HEK293 (cell line): Measurements from ENCODE around the gene PLXNA2.

Experiments used
- CTCF ChIA-PET: fragments of 350-600 bp; formaldehyde crosslinking; extraction: SDS; loops from one replicate; lab custom pipeline; 2021; ENCODE audit warnings: antibody characterized with exemption; lab: Yijun Ruan, JAX
- POLR2A ChIA-PET: fragments of 300-600 bp; formaldehyde crosslinking; extraction: SDS; loops from one replicate; lab custom pipeline; 2020; ENCODE audit warnings: antibody characterized with exemption, inconsistent platforms; lab: Yijun Ruan, JAX
- H3K27ac ChIP-seq: fragments of 200-500 bp; sonication (Bioruptor generic); 2 replicates; pipeline ENCODE4 v1.5.1; 2014; ENCODE audit warnings: low read depth, low read length, control low read depth, inconsistent platforms; ENCODE audit errors: extremely low read depth
- H3K36me3 ChIP-seq, 2 experiments: fragments of 200-500 bp in 1 of 2; sonication (Bioruptor generic) in 1 of 2; 1 replicate in 1 of 2; 2 replicates in 1 of 2; pipeline ENCODE4 v1.5.1; 2014 to 2017; ENCODE audit warnings: inconsistent platforms in 2 of 2, low read length in 2 of 2; ENCODE audit not compliant: control insufficient read depth in 2 of 2, insufficient read depth in 1 of 2
- H3K4me1 ChIP-seq: fragments of 200-500 bp; sonication (Bioruptor generic); 2 replicates; pipeline ENCODE4 v1.5.1; 2014; ENCODE audit warnings: mild to moderate bottlenecking, low read length, inconsistent platforms; ENCODE audit not compliant: control insufficient read depth, insufficient read depth
- H3K4me3 ChIP-seq: 2 replicates; pipeline ENCODE4 v1.5.1; 2011; ENCODE audit warnings: low read depth, mild to moderate bottlenecking, control low read depth, low read length, moderate library complexity
- H3K9me3 ChIP-seq: fragments of 200-500 bp; sonication (Bioruptor generic); 2 replicates; pipeline ENCODE4 v1.5.1; 2014; ENCODE audit warnings: low read depth, low read length, inconsistent platforms; ENCODE audit not compliant: control insufficient read depth, insufficient read depth
- ELK4 ChIP-seq: IDR thresholded peaks from 2 replicates; pipeline ENCODE4 v1.6.1; 2011; ENCODE audit warnings: mild to moderate bottlenecking, low read depth, low read length, borderline replicate concordance
- GLIS1 ChIP-seq: fragments of 450-650 bp; formaldehyde crosslinking; IDR thresholded peaks from 2 replicates; pipeline ENCODE4 v1.5.1; 2016; ENCODE audit warnings: missing biosample characterization, missing genetic modification characterization
- HOXD13 ChIP-seq: sonication (generic); formaldehyde crosslinking; IDR thresholded peaks from 2 replicates; pipeline ENCODE4 v1.8.0; 2022; ENCODE audit warnings: missing genetic modification reagents, borderline replicate concordance
- KLF10 ChIP-seq: fragments of 450-650 bp; IDR thresholded peaks from 2 replicates; pipeline ENCODE4 v1.5.1; 2018; ENCODE audit warnings: missing biosample characterization, mild to moderate bottlenecking, missing genetic modification characterization
- OSR2 ChIP-seq: fragments of 450-650 bp; formaldehyde crosslinking; IDR thresholded peaks from 2 replicates; pipeline ENCODE4 v1.5.1; 2016; ENCODE audit warnings: missing biosample characterization, missing genetic modification characterization
- PRDM1 ChIP-seq: fragments of 450-650 bp; formaldehyde crosslinking; IDR thresholded peaks from 2 replicates; pipeline ENCODE4; 2016; ENCODE audit warnings: missing biosample characterization, missing genetic modification characterization
- SETDB1 ChIP-seq: IDR thresholded peaks from one replicate; pipeline ENCODE4 v1.6.1; 2017; ENCODE audit warnings: mild to moderate bottlenecking, low read length, moderate library complexity, mixed read lengths; ENCODE audit not compliant: insufficient read length
- TRIM28 ChIP-seq: IDR thresholded peaks from 2 replicates; pipeline ENCODE4 v1.6.1; 2011; ENCODE audit warnings: low read length, control low read depth, borderline replicate concordance
- ZBTB1 ChIP-seq: fragments of 450-650 bp; formaldehyde crosslinking; IDR thresholded peaks from 2 replicates; pipeline ENCODE4 v1.5.1; 2016; ENCODE audit warnings: missing biosample characterization, missing genetic modification characterization
- ZBTB17 ChIP-seq: fragments of 450-650 bp; formaldehyde crosslinking; IDR thresholded peaks from 2 replicates; pipeline ENCODE4 v1.5.1; 2016; ENCODE audit warnings: missing biosample characterization, missing genetic modification characterization
- ZFP37 ChIP-seq: fragments of 450-650 bp; formaldehyde crosslinking; IDR thresholded peaks from 2 replicates; pipeline ENCODE4 v1.5.1; 2016; ENCODE audit warnings: missing biosample characterization, missing genetic modification characterization
- ZFP69B ChIP-seq: fragments of 450-650 bp; formaldehyde crosslinking; IDR thresholded peaks from 2 replicates; pipeline ENCODE4 v1.5.1; 2016; ENCODE audit warnings: missing biosample characterization, missing genetic modification characterization
- ZNF121 ChIP-seq: fragments of 450-650 bp; formaldehyde crosslinking; IDR thresholded peaks from 2 replicates; pipeline ENCODE4 v1.5.1; 2016; ENCODE audit warnings: missing biosample characterization, missing genetic modification characterization
- ZNF140 ChIP-seq: fragments of 450-650 bp; formaldehyde crosslinking; IDR thresholded peaks from 2 replicates; pipeline ENCODE4 v1.5.1; 2016; ENCODE audit warnings: missing biosample characterization, missing genetic modification characterization
- ZNF266 ChIP-seq: fragments of 450-650 bp; formaldehyde crosslinking; IDR thresholded peaks from 2 replicates; pipeline ENCODE4 v1.5.1; 2016; ENCODE audit warnings: missing biosample characterization, missing genetic modification characterization, low read depth
- ZNF280C ChIP-seq: fragments of 450-650 bp; formaldehyde crosslinking; IDR thresholded peaks from 2 replicates; pipeline ENCODE4 v1.5.1; 2016; ENCODE audit warnings: missing biosample characterization, missing genetic modification characterization
- ZNF302 ChIP-seq: fragments of 450-650 bp; formaldehyde crosslinking; IDR thresholded peaks from 2 replicates; pipeline ENCODE4 v1.5.1; 2016; ENCODE audit warnings: missing biosample characterization, missing genetic modification characterization, low read depth
- ZNF335 ChIP-seq: fragments of 450-650 bp; formaldehyde crosslinking; conservative IDR thresholded peaks from 2 replicates; pipeline ENCODE4 v1.5.1; 2016; ENCODE audit warnings: missing biosample characterization, missing genetic modification characterization
- ZNF391 ChIP-seq: fragments of 450-650 bp; formaldehyde crosslinking; IDR thresholded peaks from 2 replicates; pipeline ENCODE4 v1.5.1; 2016; ENCODE audit warnings: low read depth, missing biosample characterization, missing genetic modification characterization, borderline replicate concordance
- ZNF473 ChIP-seq: fragments of 450-650 bp; formaldehyde crosslinking; IDR thresholded peaks from 2 replicates; pipeline ENCODE4 v1.5.1; 2017; ENCODE audit warnings: missing biosample characterization, missing genetic modification characterization
- ZNF510 ChIP-seq: fragments of 450-650 bp; formaldehyde crosslinking; IDR thresholded peaks from 2 replicates; pipeline ENCODE4 v1.5.1; 2018; ENCODE audit warnings: mild to moderate bottlenecking, missing genetic modification characterization, missing biosample characterization; ENCODE audit not compliant: insufficient replicate concordance
- ZNF549 ChIP-seq: fragments of 450-650 bp; IDR thresholded peaks from 2 replicates; pipeline ENCODE4 v1.5.1; 2018; ENCODE audit warnings: missing biosample characterization, missing genetic modification characterization, mild to moderate bottlenecking, inconsistent platforms, moderate library complexity
- ZNF561 ChIP-seq: fragments of 450-650 bp; IDR thresholded peaks from 2 replicates; pipeline ENCODE4 v1.5.1; 2018; ENCODE audit warnings: missing biosample characterization, missing genetic modification characterization, borderline replicate concordance
- ZNF585B ChIP-seq: fragments of 450-650 bp; formaldehyde crosslinking; IDR thresholded peaks from 2 replicates; pipeline ENCODE4 v1.5.1; 2016; ENCODE audit warnings: missing biosample characterization, missing genetic modification characterization
- ZNF610 ChIP-seq: fragments of 450-650 bp; formaldehyde crosslinking; IDR thresholded peaks from 2 replicates; pipeline ENCODE4 v1.5.1; 2016; ENCODE audit warnings: missing biosample characterization, missing genetic modification characterization, borderline replicate concordance
- ZNF621 ChIP-seq: fragments of 450-650 bp; formaldehyde crosslinking; IDR thresholded peaks from 2 replicates; pipeline ENCODE4 v1.5.1; 2017; ENCODE audit warnings: missing biosample characterization, missing genetic modification characterization
- ZNF645 ChIP-seq: fragments of 450-650 bp; formaldehyde crosslinking; IDR thresholded peaks from 2 replicates; pipeline ENCODE4; 2016; ENCODE audit warnings: missing biosample characterization, missing genetic modification characterization
- ZNF660 ChIP-seq: fragments of 450-650 bp; IDR thresholded peaks from 2 replicates; pipeline ENCODE4 v1.5.1; 2018; ENCODE audit warnings: missing biosample characterization, mild to moderate bottlenecking, missing genetic modification characterization
- ZNF692 ChIP-seq: fragments of 450-650 bp; formaldehyde crosslinking; IDR thresholded peaks from 2 replicates; pipeline ENCODE4 v1.5.1; 2016; ENCODE audit warnings: missing biosample characterization, missing genetic modification characterization
- ZNF707 ChIP-seq: fragments of 450-650 bp; formaldehyde crosslinking; IDR thresholded peaks from 2 replicates; pipeline ENCODE4 v1.5.1; 2016; ENCODE audit warnings: missing biosample characterization, missing genetic modification characterization
- ZNF776 ChIP-seq: fragments of 450-650 bp; formaldehyde crosslinking; IDR thresholded peaks from 2 replicates; pipeline ENCODE4 v1.5.0; 2017; ENCODE audit warnings: missing biosample characterization, missing genetic modification characterization, borderline replicate concordance

PLXNA2 gene

GRCh38 chr1:208058756-208059155, 185.4 kb downstream of the PLXNA2 start:
- ChIA-PET POLR2A (no interaction called here), CTCF (interaction anchor here (0.8 kb wide), 1 partner anchor 1249 kb away, joined by 3 read pairs; no protein-coding TSS in a partner anchor)
- H3K36me3 ChIP-seq = peaks cover 0 to 5% of the 10 kb centered on the region in 2 experiments; a peak in 1 of 3 replicates
- H3K4me1 ChIP-seq = no peaks in the 10 kb centered on the region
- no peak overlapping the region for H3K27ac ChIP-seq
- H3K9me3 ChIP-seq = no peaks in the 10 kb centered on the region
- no peak for TF ChIP-seq ZNF280C (tag by site-specific recombination)
- no peak for TF ChIP-seq ELK4
- no peak for TF ChIP-seq ZFP37 (tag by site-specific recombination)
- no peak for TF ChIP-seq ZNF707
- TF ChIP-seq ZNF621 = no peak
- no peak for TF ChIP-seq KLF10
- TF ChIP-seq ZNF140 (tag by site-specific recombination) = no peak
- TF ChIP-seq ZNF585B (tag by site-specific recombination) = no peak
- TF ChIP-seq ZNF391 = no peak
- TF ChIP-seq ZNF335 = no peak
- TF ChIP-seq ZNF776 = no peak
- TF ChIP-seq SETDB1 = no peak
- TF ChIP-seq ZNF645 (tag by site-specific recombination) = no peak
- no peak for TF ChIP-seq ZBTB1 (tag by site-specific recombination)
- no peak for TF ChIP-seq ZFP69B (tag by site-specific recombination)
- no peak for TF ChIP-seq PRDM1 (tag by site-specific recombination)
- no peak for TF ChIP-seq ZNF302 (tag by site-specific recombination)
- H3K4me3 ChIP-seq = no peak overlapping the region

- Histone ChIP-seq H3K27ac (no peak overlapping the region), H3K4me1 (no peaks in the 10 kb centered on the region)
- POLR2A ChIA-PET = no interaction called here
- TF ChIP-seq ZNF473 (tag by site-specific recombination) = no peak
- TF ChIP-seq OSR2 (tag by site-specific recombination) = peak; percentile 37; the same call in 1 of the 2 replicates
- no peak for TF ChIP-seq ZNF561 (tag by site-specific recombination)
- TF ChIP-seq ZBTB17 (tag by site-specific recombination) = no peak
- TF ChIP-seq HOXD13 (CRISPR knock-in tag) = no peak
- no peak for TF ChIP-seq ZNF692 (tag by site-specific recombination)
- TF ChIP-seq ZNF610 (tag by site-specific recombination) = no peak
- no peak for TF ChIP-seq ZNF660 (tag by site-specific recombination)
- TF ChIP-seq GLIS1 = peak; percentile 81
- no peak for TF ChIP-seq ZNF549 (tag by site-specific recombination)
- TF ChIP-seq ZNF510 (tag by site-specific recombination) = no peak
- no peak for TF ChIP-seq TRIM28
- no peak for TF ChIP-seq ZNF121 (tag by site-specific recombination)
- TF ChIP-seq ZNF266 (tag by site-specific recombination) = no peak
- TF ChIP-seq ZNF335 = no peak
Measured at GRCh38 chr1:208058267-208058666, 185.9 kb downstream of the PLXNA2 start.

More at GRCh38 chr1:208058267-208058666, 185.9 kb downstream of the PLXNA2 start:
- no peak overlapping the region for H3K4me3 ChIP-seq
- H3K9me3 ChIP-seq = no peaks in the 10 kb centered on the region
- CTCF ChIA-PET = interaction anchor here (0.7 to 0.8 kb wide), 2 partner anchors 36 to 1249 kb away, joined by 3 read pairs; no protein-coding TSS in a partner anchor
- peaks cover 0 to 5% of the 10 kb centered on the region in 2 experiments; a peak in 1 of 3 replicates for H3K36me3 ChIP-seq
